Measurements from ENCODE around the gene KCNC3.
A peak's percentile ranks its signal among the peaks of the same experiment; 100 is the strongest.
"Not testable (repeated sequence)": the region's sequence is repeated elsewhere in the genome, so short reads cannot be mapped to it uniquely, and the experiment has no call there.

The KCNC3 gene

DNA sequence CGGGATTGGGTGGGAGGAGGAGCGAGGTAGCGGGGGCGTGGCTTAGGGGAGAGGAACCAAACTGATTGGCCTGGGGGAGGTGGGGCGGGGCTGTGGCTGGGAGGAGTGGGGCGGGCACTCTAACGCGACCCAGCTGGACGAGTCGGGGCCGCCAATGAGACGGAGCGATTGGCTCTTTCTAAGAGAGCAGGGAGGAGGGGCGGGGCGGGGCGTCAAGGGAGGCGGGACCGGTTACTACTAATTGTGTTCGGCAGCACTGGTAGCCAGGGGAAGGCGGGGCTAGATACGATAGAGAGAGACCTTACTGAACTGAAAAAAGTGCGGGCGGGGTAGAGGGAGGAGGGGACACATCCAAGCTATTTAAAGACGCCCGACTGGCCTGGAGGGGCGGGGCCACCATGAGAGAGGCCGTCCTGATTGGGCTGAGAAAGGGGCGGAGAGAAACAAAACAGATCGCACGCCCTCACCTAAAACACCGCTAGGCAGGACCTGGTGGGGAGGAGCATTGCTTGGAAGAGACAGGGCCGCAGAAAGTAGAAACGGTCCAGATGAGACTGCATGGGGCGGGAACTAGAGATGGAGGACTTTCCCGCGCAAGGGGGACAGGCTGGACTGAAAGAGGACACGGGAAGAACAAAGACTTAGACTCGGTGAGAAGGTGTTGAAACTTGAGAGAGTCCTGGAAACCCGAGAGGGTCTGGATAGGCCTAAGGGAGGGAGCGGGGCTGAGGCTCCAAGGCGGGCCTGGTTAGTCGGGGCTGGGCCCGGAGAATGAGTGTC, at the start of gene KCNC3:
TSS of gene KCNC3 (minus strand) at position 232 of the 780 bp plus-strand sequence. CDS start 295 bp downstream, outside the sequence.
- DNase-seq: peak; percentile 93

DNA sequence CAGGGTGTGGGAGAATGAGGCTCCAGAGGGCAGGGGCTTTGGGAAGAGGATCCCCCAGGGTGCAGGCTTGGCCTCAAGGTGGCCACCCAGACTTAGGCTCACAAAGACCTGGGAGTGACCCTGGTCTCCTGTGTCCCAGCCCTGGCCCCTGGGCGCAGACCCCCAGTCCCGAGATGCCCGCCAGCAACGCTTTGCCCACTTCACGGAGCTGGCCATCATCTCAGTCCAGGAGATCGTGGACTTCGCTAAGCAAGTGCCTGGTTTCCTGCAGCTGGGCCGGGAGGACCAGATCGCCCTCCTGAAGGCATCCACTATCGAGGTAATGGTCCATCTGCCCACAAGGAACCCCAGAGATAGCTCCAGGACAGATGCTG, 49.7 kb upstream of the KCNC3 start:
- no peak for DNase-seq

DNA sequence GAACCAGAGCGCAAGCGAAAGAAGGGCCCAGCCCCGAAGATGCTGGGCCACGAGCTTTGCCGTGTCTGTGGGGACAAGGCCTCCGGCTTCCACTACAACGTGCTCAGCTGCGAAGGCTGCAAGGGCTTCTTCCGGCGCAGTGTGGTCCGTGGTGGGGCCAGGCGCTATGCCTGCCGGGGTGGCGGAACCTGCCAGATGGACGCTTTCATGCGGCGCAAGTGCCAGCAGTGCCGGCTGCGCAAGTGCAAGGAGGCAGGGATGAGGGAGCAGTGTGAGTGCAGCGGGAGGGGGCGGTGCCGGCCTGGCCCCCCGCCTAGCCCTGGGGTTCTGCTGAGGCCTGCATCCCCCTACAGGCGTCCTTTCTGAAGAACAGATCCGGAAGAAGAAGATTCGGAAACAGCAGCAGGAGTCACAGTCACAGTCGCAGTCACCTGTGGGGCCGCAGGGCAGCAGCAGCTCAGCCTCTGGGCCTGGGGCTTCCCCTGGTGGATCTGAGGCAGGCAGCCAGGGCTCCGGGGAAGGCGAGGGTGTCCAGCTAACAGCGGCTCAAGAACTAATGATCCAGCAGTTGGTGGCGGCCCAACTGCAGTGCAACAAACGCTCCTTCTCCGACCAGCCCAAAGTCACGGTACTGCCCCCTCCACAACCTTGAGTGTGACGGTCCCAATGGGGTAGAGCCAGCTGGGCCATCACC, 49.1 kb upstream of the KCNC3 start:
- DNase-seq: no peak

DNA sequence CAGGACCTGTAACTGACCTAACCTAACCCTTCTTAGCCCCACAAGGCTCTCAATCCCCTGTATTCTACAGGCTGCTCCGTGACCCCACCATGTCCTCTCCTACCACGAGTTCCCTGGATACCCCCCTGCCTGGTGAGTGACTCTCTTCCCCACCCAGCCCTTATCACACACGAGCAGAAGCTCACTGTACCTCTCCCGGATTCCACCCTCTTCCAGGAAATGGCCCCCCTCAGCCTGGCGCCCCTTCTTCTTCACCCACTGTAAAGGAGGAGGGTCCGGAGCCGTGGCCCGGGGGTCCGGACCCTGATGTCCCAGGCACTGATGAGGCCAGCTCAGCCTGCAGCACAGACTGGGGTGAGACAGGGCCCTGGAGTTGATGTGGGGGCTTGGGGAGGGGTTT, 48.3 kb upstream of the KCNC3 start:
- no peak for DNase-seq

DNA sequence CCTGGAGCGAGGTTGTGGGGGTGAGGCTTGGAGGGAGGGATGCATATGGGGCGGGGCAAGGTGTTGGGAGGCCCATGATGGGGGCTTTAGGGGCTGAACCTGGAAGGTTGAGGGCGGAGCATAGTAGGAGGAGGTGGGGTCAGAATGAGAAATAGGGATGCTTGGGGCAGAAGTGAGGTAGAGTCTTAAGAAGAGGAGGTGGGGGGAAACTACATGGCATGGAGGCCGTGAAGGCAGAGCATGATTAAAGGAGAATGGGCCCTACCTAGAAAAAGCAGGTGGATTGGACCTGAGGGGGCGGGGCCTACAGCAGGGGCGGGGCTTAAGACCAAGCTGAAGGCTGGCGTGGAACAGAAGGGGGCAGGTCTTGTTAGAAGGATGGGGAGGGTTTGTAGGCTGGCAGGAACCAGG, 47.9 kb upstream of the KCNC3 start:
- no peak for DNase-seq

DNA sequence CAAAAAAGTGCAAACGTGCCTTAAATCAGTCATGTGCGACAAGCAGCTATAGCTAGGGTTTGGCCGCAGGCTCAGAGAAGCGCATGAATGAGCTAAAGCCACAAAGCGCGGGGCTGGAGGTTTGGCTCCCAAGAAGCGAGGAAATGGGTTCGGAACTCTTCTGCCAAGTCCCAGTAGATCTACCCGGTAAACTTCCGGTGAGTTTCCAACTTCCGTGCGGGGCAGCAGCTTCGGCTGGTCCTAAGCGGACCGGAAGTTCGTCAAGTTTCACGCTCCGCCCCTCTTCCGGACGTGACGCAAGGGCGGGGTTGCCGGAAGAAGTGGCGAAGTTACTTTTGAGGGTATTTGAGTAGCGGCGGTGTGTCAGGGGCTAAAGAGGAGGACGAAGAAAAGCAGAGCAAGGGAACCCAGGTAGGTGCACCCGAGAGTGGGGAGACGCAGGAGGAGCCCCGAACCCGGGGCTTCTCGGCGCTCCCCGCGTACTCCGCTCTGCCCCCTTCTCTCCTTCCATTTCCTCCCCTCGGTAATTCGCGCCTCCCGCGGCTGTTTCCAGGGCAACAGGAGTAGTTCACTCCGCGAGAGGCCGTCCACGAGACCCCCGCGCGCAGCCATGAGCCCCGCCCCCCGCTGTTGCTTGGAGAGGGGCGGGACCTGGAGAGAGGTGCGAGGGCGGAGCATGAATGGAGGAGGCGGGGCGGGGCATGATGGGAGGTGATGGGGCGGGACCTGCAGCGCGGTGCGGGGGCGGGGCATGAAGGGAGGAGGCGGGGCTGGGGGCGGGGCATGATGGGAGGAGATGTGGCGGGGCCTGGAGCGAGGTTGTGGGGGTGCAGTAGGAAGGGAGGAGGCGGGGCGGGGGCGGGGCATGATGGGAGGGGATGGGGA, 47.2 kb upstream of the KCNC3 start, which contains the start of gene NR1H2:
TSS of gene NR1H2 (plus strand) at position 292 of the 885 bp plus-strand sequence. CDS start 1,149 bp downstream, outside the sequence.
- peak; percentile 97 for DNase-seq

DNA sequence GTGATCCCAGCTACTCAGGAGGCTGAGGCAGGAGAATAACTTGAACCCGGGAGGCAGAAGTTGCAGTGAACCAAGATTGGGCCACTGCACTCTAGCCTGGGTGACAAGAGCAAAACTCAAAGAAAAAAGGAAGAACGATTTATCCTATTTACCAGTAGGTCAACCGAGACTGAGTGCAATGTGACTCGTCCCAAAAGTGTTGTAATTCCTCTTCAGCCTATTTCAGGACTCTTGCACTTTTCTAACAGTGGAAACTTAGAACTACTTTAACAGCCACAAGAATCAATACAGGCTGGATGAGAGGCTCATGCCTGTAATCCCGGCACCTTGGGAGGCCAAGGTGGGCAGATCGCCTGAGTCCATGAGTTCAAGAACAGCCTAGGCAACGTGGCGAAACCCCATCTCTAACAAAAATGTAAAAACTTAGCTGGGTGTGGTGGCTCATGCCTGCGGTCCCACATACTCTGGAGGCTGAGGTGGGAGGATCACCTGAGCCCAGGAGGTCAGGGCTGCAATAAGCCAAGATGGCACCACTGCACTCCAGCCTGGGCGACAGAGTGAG, 42.8 kb upstream of the KCNC3 start:
- DNase-seq: no peak

DNA sequence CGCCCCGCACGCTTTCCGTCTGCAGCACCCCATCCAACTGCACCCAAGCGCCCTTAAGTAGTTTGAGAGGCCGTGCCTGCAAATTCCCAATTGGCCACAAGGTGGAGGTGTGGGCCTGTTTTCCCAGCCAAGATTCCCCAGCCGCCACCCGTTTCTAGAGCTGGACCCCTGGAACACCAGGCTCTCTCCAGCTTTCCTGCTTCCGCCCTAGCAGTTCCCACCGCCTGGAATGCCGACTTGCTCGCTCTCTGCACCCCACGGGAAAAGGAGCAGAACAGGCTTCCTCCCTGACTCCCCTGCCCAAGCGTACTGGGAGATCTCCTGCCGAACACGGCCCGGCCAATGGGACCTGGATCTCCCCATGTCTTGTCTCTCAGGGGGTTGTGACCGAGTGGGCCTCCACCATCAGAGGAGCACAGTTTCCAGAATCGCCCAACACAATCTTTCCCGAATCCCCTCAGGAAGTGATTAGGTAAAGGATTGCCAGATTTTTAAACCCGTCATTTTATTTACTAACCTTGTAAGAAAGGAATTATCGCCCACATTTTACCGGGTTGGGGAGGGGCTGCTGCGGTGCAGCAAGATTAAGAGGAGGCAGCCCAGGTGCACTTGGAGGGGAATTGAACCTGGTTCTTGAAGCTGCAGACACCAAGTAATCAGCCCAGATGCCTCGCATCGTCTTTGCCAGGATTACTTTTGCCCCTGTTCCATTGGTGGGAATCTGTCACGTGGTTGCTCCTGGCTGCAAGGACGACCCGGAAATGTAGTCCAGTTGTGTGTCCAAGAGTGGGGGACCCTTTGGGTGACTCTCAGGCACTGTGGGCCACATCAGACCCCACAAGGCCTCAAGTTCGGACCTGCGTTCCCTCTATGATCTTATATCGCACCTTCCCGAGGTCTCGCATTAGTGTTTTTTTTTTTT, 39.7 kb upstream of the KCNC3 start:
- peak; percentile 86 for DNase-seq

DNA sequence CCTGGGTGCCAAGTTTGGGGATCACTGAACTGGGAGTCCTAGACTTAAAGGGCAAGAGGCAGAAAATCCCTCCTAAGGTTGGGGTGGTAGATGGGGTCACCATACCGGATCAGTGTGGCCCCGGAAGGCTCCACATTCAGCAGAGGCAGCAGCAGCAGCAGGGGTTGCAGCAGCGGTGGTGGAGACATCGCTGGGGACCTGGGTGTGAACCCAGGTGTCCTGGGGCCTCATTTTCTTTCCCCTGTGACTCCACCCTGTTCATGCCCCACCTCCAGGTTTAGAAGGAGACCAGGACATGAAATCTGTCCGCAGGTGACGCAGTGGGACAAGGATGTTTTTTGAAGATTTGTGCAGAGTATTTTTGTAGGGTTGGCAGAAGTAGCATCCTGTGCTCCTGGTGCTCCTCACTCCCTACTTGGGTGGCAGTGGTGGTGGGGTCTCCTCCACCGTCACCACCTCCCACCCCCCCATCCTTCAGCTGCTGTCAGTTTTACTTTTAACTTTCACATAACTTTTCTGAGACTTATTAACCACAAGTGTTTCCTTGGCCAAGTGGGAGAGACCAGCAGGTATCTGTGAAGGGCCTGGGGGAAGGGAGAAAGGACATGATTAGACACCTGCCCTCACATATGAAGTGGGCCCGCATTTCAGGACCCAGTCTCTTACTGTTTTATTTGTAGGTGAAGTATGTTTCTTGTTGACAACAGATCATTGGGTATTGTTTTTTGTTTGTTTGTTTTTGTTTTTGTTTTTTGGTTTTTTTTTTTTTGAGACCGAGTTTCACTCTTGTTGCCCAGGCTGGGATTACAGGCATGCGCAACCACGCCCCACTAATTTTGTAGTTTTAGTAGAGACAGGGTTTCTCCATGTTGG, 36.5 kb upstream of the KCNC3 start, which contains the start of gene NAPSA:
TSS of gene NAPSA (minus strand) at position 206 of the 873 bp plus-strand sequence. CDS start at position 188, 18 bp downstream.
- DNase-seq: no peak

DNA sequence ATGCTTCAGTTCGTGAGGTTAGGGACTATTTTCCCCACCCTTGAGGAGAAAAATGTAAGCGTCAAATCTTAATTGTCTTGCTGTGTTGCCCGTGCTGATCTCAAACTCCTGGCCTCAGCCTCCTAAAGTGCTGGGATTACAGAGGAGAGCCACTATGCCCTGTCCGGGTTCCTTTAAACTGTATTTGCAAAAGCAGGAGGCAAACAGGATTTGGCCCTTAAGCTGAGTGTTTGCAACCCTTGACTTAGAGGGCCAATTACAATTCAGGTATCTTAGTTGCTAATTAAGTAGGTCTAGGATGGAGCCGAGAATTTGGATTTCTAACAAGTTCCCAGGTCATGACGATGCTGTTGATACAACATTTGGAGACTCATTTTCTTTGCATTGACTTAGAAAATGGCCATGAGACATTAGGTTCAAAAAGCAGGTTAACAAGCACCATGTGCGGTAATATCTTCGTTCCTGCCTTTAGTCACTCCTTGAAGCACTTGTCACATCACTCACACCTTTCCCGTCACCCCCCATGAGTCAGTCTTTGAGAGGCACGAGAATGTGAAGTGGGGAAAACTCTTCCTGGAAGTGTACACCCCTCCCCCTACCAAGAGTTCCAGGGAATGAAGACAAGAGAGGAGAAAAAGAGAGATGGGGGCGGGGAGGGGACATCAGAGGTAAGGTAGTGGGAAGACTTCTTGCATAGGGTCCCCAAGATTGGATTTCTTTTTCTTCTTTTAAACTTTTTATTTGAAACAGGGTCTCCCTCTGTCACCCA, 33.7 kb upstream of the KCNC3 start:
- DNase-seq: no peak

DNA sequence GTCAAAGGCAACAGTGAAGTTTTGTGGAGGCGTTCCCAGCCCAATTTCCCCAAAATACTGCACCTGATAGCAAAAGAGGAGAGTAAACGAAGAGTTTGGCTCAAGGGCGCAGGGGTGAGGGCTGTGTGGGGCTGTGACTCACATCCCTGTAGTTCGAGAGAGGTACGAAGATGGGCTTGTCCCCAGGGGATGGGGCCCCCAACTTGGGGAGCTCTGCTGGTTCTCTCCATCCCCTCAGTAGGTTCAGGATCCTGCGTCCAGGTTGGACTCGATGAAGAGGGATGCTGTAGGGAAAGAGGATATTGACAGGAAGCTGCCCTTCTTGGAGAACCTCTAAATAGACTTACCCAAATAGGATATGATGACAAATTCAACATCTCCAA, 32.8 kb upstream of the KCNC3 start:
- no peak for DNase-seq

DNA sequence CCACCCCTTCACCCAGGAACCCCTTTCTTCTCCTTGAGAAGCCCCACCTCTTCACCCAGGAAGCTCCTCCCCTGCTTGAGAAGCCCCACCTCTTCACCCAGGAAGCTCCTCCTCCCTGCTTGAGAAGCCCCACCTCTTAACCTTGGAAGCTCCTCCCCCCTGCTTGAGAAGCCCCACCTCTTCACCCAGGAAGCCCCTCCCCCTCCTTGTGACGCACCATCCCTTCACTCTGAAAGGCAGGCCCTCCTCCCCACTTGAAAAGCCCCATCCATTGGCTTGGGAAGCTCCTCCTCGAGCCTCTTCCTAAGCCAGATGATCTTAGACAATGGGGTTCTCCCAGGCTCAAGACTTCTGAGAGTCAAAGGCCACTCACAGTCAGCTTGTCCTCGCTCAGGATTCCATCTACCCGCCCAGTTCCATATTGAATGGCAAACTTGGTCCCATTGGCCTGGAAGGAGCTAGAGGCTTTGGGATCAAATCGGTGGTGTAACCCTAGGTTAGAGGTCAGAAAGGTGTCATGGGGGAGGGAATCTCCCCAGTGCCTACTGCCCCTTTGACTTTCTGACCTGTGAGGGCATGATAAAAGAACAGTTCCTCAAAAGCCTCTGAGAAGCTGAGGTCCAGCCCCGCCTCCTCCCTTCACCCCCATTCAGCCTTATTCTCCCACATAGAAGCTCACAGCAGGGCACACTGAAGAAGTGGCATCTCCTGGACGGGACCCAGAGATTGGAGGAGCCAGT, 32.3 kb upstream of the KCNC3 start:
- no peak for DNase-seq

DNA sequence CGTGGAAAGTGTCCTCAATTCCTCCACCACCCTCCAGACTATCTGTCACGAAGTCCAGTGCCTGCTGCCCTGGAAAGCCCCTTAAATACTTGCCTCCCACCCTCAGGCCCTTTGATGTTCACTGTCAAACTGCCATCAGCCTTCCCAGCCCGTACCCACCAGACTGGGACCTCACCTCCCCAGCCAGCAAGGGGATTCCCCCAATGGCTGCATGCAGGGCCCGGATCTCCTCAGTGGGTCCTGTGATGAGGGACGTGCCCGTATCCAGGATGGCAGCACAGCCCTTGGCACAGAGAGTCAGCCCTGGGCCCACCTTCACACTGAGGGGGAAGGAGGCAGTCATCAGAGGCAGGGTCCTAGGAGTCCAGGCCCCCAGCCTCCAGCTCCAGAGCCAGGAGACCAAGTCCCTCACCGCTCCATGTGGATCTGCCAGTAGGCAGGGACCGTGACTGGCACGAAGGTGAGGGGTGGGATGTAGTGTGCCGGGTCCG, 30.2 kb upstream of the KCNC3 start:
- no peak for DNase-seq

DNA sequence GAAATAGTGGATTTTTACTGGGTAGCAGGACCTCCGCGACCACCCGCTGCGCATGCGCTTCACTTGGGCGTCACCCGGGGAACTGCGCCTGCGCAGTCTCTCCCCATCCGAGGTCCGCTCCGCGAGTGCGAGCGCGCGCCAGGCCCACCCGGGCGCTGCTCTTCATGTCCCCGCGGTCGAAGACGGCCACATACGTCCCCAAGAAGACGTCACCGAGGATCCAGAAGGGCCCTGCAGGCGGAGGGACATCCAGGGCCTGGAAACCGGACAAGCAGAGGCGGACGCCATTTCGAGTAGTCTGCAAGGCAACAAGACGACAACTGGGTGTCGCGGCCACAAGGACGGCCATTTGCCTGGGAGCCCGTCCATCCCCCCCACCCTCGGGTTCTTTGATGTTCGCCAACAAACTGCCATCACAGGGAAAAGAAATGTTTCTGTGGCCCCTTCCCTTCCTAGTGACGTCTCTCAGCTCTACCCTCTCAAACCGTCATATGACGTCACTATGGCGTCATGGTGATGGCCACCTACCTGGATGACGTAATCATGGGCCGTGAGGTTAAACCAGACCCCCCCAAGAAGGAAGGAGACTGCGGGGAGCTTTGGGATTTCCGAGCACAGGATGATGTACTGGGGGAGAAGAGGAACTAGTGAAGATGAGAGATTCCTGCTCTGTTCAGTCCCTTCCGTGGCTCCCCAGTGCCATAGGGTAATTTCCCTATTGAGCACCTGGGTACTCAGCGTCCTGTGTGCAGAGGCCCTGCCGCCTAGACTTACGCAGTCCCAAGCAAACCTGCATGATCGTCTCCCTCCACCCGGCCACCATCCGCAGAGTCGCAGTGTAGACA, 29.5 kb upstream of the KCNC3 start:
- peak; percentile 51 for DNase-seq

DNA sequence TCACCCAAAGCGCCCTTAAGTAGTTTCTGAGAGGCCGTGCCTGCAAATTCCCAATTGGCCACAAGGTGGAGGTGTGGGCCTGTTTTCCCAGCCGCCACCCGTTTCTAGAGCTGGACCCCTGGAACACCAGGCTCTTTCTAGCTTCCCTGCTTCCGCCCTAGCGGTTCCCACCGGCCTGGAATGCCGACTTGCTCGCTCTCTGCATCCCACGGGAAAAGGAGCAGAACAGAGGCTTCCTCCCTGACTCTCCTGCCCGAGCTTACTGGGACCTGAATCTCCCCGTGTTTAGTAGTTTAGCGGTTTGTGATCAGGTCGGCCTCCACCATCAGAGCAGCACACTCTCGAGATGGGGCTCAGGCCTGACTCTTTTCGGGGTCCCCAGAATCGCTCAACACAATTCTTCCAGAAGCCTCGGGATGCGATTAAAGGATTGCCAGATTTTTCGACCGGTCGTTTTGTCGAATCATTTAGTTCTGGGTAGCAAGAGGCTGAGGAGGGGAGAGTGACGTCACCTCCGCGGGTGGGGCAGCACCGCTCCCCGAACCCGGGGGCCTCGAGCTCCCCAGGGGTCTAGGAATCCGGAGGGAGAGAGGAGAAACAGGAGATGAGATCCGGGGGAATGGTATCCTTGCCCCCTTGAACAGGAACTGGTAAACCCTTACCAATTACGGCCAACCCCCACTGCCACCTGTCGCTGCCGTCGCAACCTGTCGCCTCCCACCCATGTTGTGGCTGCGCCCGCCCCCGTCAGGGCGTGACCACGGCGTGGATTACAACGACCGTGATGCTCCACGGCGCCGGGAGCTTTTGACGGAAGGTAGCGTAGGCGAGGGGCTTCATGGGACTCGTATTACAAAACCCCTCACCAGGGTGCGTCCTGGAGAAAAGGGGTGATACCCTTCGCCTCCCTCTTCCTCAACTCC, 28.3 kb upstream of the KCNC3 start:
- peak; percentile 48 for DNase-seq

DNA sequence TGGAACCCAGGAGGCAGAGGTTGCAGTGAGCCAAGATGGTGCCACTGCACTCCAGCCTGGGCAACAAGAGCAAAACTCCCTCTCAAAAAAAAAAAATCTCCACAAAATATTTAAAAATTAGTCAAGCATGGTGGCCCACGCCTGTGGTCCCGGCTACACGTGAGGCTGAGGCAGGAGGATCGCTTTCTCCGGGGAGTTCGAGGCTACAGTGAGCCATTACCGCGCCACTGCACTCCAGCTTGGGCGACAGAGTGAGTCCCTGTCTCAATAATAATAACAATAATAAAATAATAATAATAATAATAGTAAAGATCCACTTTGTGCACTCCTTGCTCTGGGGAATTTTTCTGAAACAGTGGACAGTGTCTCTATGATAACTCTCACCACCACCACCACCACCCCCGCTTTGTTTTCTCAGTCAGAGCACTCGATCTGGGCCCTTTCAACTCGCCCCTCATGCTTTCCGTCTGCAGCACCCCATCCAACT, 27.6 kb upstream of the KCNC3 start:
- no peak for DNase-seq

DNA sequence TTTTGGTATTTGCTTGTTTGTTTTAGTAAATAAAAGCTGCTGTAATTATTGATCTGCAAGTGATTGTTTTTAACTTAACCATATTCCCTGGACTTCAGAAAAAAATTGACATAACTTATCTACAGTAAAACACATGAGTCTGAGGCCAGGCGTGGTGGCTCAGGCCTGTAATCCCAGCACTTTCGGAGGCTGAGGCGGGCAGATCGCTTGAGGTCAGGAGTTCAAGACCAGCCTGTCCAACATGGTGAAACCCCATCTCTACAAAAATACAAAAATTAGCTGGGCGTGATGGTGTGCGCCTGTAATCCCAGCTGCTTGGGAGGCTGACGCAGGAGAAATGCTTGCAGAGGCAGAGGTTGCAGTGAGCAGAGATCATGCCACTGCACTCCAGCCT, 24.3 kb upstream of the KCNC3 start:
- not testable (repeated sequence) for DNase-seq
